ENCODE data around the gene CEACAM16. TPM values are rescaled to one million over a fixed set of nuclear protein-coding genes. Genes with fewer than 3 reads are reported as not detected.

Gene CEACAM16
- total RNA-seq, 1 experiment from 2014 or later, result not detected

DNA sequence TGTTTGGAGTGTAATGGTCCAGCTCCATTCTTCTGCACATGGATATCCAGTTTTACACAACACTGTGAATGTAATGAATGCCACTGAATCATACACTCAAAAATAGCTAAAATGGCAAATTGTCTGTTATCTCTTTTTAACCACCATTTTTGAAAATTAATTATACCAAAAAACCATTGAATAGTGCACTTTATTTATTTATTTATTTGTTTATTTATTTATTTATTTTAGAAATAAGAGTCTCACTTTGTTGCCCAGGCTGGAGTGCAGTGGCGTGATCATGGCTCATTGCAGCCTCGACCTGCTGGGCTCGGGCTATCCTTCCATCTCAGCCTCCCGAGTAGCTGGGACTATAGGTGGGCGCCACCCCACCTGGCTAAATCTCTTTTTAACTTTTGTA is 35.0 kb upstream of the CEACAM16 start:
- POLR2A ChIA-PET, result no interaction called here
- H3K4me3 ChIP-seq (replicated peaks in 1 of 2; ENCODE audit: low read depth in 1 of 2, low read length in 2 of 2), result no peak overlapping the region
- CTCF ChIA-PET, result interaction anchor here (1.5 to 2.6 kb wide), 4 partner anchors 9 to 107 kb away, joined by 5 to 8 read pairs (median 7); no protein-coding TSS in a partner anchor
- intact Hi-C loops (cut with micrococcal nuclease), result no loop called here
- RAD21 ChIA-PET (ENCODE audit: low non-redundant PET in 1 of 2, low total read pairs in 2 of 2, uncharacterized antibody in 2 of 2, unreplicated experiment in 2 of 2), result no interaction called here
- H3K36me3 ChIP-seq (ENCODE audit: control insufficient read depth in 1 of 2, insufficient read depth in 2 of 2, low read length in 2 of 2), result peaks cover 27 to 38% of the 10 kb centered on the region in 2 experiments; a peak in 3 of 4 replicates
- no peak overlapping the region for H3K9ac ChIP-seq (ENCODE audit: low read length)
- H3K27me3 ChIP-seq (ENCODE audit: insufficient read depth, low read length), result no peaks in the 10 kb centered on the region
- TF ChIP-seq SRF (IDR thresholded peaks at IDR 0.05; ENCODE audit: low read depth), result no peak
- peak; percentile 7; the same call in 1 of the 2 replicates for TF ChIP-seq POLR2AphosphoS5 (IDR thresholded peaks at IDR 0.05; ENCODE audit: low read depth, low read length)
- no peak overlapping the region for H3K27ac ChIP-seq (ENCODE audit: low read depth, low read length)
- no peak overlapping the region for H3K4me2 ChIP-seq (ENCODE audit: low read length)
- no peaks in the 10 kb centered on the region for H4K20me1 ChIP-seq (ENCODE audit: insufficient read depth)
- H3K4me1 ChIP-seq (ENCODE audit: control insufficient read depth in 1 of 2, insufficient read depth in 2 of 2, low read length in 2 of 2), result peaks cover 0 to 6% of the 10 kb centered on the region in 2 experiments; a peak in 1 of 4 replicates
- no peaks in the 10 kb centered on the region for H3K9me2 ChIP-seq (ENCODE audit: insufficient read depth)
- H3K9me3 ChIP-seq (ENCODE audit: control insufficient read depth in 1 of 2, insufficient read depth in 1 of 2, low read depth in 1 of 2, low read length in 2 of 2), result no peaks in the 10 kb centered on the region
- no peaks in the 10 kb centered on the region for H3K79me2 ChIP-seq (ENCODE audit: insufficient read depth, low read length)
- BruUV-seq (replicated peaks), result no TSS peak
- no peak overlapping the region for H2AFZ ChIP-seq (ENCODE audit: low read depth, low read length, poor library complexity, severe bottlenecking)
- ATAC-seq (no peak), DNase-seq (ENCODE audit: low read depth, low spot score) (no peak)

DNA sequence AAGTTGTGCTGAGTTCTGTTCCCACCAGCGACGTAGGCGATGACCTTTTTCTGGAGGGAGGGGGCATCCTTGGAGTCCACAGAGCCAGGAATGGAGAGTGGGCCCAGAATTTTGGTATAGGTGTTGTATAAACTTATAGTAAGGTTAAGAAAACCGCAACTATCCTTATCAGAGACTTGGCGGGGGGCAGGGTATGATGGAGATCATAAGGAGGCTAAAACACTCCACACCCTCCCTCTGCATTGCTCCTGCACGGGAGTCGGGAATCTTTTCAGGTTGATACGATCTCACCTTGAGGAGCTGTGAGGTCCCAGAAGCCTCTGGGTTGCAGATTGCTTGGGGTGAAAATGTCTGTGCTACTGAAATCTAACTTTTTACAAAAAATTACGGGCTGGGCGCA is 34.0 kb upstream of the CEACAM16 start:
- H3K27ac ChIP-seq (ENCODE audit: low read depth, low read length), result no peak overlapping the region
- TF ChIP-seq JUND (IDR thresholded peaks at IDR 0.05) (no peak), FOSL1 (IDR thresholded peaks at IDR 0.05; ENCODE audit: low read depth) (no peak), ZNF274 (IDR thresholded peaks at IDR 0.05; ENCODE audit: low read depth, low read length) (no peak), SIN3A (IDR thresholded peaks at IDR 0.05; ENCODE audit: low read depth) (no peak), CEBPB (IDR thresholded peaks at IDR 0.05; ENCODE audit: low read depth) (no peak), EZH2phosphoT487 (IDR thresholded peaks at IDR 0.05; ENCODE audit: borderline replicate concordance) (no peak), SRF (IDR thresholded peaks at IDR 0.05; ENCODE audit: low read depth) (no peak)
- ChIA-PET CTCF (interaction anchor here (2.6 kb wide), 1 partner anchor 10 kb away, joined by 7 read pairs; no protein-coding TSS in a partner anchor), POLR2A (no interaction called here), RAD21 (ENCODE audit: low non-redundant PET in 1 of 2, low total read pairs in 2 of 2, uncharacterized antibody in 2 of 2, unreplicated experiment in 2 of 2) (no interaction called here)
- H3K4me1 ChIP-seq (ENCODE audit: control insufficient read depth in 1 of 2, insufficient read depth in 2 of 2, low read length in 2 of 2), result peaks cover 0 to 14% of the 10 kb centered on the region in 2 experiments; a peak in 1 of 4 replicates
- no peaks in the 10 kb centered on the region for H3K9me3 ChIP-seq (ENCODE audit: control insufficient read depth in 1 of 2, insufficient read depth in 1 of 2, low read depth in 1 of 2, low read length in 2 of 2)
- no peak overlapping the region for H3K4me2 ChIP-seq (ENCODE audit: low read length)
- intact Hi-C loops (cut with micrococcal nuclease), result no loop called here
- ATAC-seq (no peak), DNase-seq (ENCODE audit: low read depth, low spot score) (no peak)
- no peaks in the 10 kb centered on the region for H3K79me2 ChIP-seq (ENCODE audit: insufficient read depth, low read length)
- H3K9ac ChIP-seq (ENCODE audit: low read length), result no peak overlapping the region
- no peak overlapping the region for H3K4me3 ChIP-seq (replicated peaks in 1 of 2; ENCODE audit: low read depth in 1 of 2, low read length in 2 of 2)
- H4K20me1 ChIP-seq (ENCODE audit: insufficient read depth), result no peaks in the 10 kb centered on the region
- no peaks in the 10 kb centered on the region for H3K9me2 ChIP-seq (ENCODE audit: insufficient read depth)
- BruUV-seq (replicated peaks), result no TSS peak
- peaks cover 18 to 30% of the 10 kb centered on the region in 2 experiments; a peak in 3 of 4 replicates for H3K36me3 ChIP-seq (ENCODE audit: control insufficient read depth in 1 of 2, insufficient read depth in 2 of 2, low read length in 2 of 2)
- no peaks in the 10 kb centered on the region for H3K27me3 ChIP-seq (ENCODE audit: insufficient read depth, low read length)
- H2AFZ ChIP-seq (ENCODE audit: low read depth, low read length, poor library complexity, severe bottlenecking), result no peak overlapping the region

Measured in HCT116 (cell line).